ENCODE data around the gene NRGN.

The NRGN gene

GRCh38 chr11:124716591-124716990 lies 23.2 kb upstream of the NRGN start:
- TF ChIP-seq FOXP2 (optimal IDR thresholded peaks at IDR 0.05; ENCODE audit: borderline replicate concordance, extremely low read depth, extremely low read length, insufficient read depth), result no peak
- no peak for TF ChIP-seq SIN3A (IDR thresholded peaks at IDR 0.05; ENCODE audit: borderline replicate concordance, insufficient read depth, low read length)
- TF ChIP-seq TAF1 (IDR thresholded peaks at IDR 0.05; ENCODE audit: borderline replicate concordance, insufficient read depth, low read length), result no peak
- TF ChIP-seq REST (IDR thresholded peaks at IDR 0.05; ENCODE audit: insufficient read depth in 1 of 2, low read depth in 2 of 2, low read length in 2 of 2), result no peak
- no peak for TF ChIP-seq POLR2AphosphoS5 (IDR thresholded peaks at IDR 0.05; ENCODE audit: low read depth, low read length)

- no peak for TF ChIP-seq SIN3A (IDR thresholded peaks at IDR 0.05; ENCODE audit: borderline replicate concordance, insufficient read depth, low read length)
These were observed 22.3 kb upstream of the NRGN start for GRCh38 chr11:124717421-124717785.

GRCh38 chr11:124717786-124718651 lies 21.7 kb upstream of the NRGN start:
- TF ChIP-seq POLR2AphosphoS5 (IDR thresholded peaks at IDR 0.05; ENCODE audit: low read depth, low read length), result no peak
- no peak for TF ChIP-seq FOXP2 (optimal IDR thresholded peaks at IDR 0.05; ENCODE audit: borderline replicate concordance, extremely low read depth, extremely low read length, insufficient read depth)
- TF ChIP-seq TAF1 (IDR thresholded peaks at IDR 0.05; ENCODE audit: borderline replicate concordance, insufficient read depth, low read length), result no peak
- TF ChIP-seq SIN3A (IDR thresholded peaks at IDR 0.05; ENCODE audit: borderline replicate concordance, insufficient read depth, low read length), result no peak
- TF ChIP-seq REST (IDR thresholded peaks at IDR 0.05; ENCODE audit: insufficient read depth in 1 of 2, low read depth in 2 of 2, low read length in 2 of 2), result no peak

GRCh38 chr11:124718801-124719200 lies 20.9 kb upstream of the NRGN start:
- no peak for TF ChIP-seq REST (IDR thresholded peaks at IDR 0.05; ENCODE audit: insufficient read depth in 1 of 2, low read depth in 2 of 2, low read length in 2 of 2)
- TF ChIP-seq SIN3A (IDR thresholded peaks at IDR 0.05; ENCODE audit: borderline replicate concordance, insufficient read depth, low read length), result no peak
- no peak for TF ChIP-seq POLR2AphosphoS5 (IDR thresholded peaks at IDR 0.05; ENCODE audit: low read depth, low read length)
- TF ChIP-seq TAF1 (IDR thresholded peaks at IDR 0.05; ENCODE audit: borderline replicate concordance, insufficient read depth, low read length), result no peak
- no peak for TF ChIP-seq FOXP2 (optimal IDR thresholded peaks at IDR 0.05; ENCODE audit: borderline replicate concordance, extremely low read depth, extremely low read length, insufficient read depth)

- TF ChIP-seq FOXP2 (optimal IDR thresholded peaks at IDR 0.05; ENCODE audit: borderline replicate concordance, extremely low read depth, extremely low read length, insufficient read depth) (no peak), POLR2AphosphoS5 (IDR thresholded peaks at IDR 0.05; ENCODE audit: low read depth, low read length) (no peak), TAF1 (IDR thresholded peaks at IDR 0.05; ENCODE audit: borderline replicate concordance, insufficient read depth, low read length) (no peak), REST (IDR thresholded peaks at IDR 0.05; ENCODE audit: insufficient read depth in 1 of 2, low read depth in 2 of 2, low read length in 2 of 2) (no peak), SIN3A (IDR thresholded peaks at IDR 0.05; ENCODE audit: borderline replicate concordance, insufficient read depth, low read length) (no peak)
These were observed 20.2 kb upstream of the NRGN start for GRCh38 chr11:124719534-124719933.
